NCI-H128 (cell line): ENCODE results near the gene DBF4.
A peak's percentile ranks its signal among the peaks of the same experiment; 100 is the strongest.
"Not testable (repeated sequence)": the region's sequence is repeated elsewhere in the genome, so short reads cannot be mapped to it uniquely, and the experiment has no call there.

Experiments used
- DNase-seq: peaks from one replicate; lab custom pipeline; 2025; ENCODE audit not compliant: unreplicated experiment; lab: John Stamatoyannopoulos, UW

DBF4 gene

GRCh38 chr7:87876040-87876868 lies at the start of gene DBF4, which contains the start of gene SLC25A40:
TSS of gene DBF4 (plus strand) at chr7:87876493. CDS start at chr7:87876733, 240 bp downstream.
TSS of gene SLC25A40 (minus strand) at chr7:87876360. CDS start at chr7:87858727, 17,633 bp downstream.
- peak; percentile 68 for DNase-seq

GRCh38 chr7:87828383-87828782 lies 47.9 kb upstream of the DBF4 start:
- not testable (repeated sequence) for DNase-seq

GRCh38 chr7:87831097-87831496 lies 45.2 kb upstream of the DBF4 start:
- no peak for DNase-seq

GRCh38 chr7:87833130-87833529 lies 43.2 kb upstream of the DBF4 start:
- DNase-seq = no peak

- DNase-seq = no peak
These were observed 38.7 kb upstream of the DBF4 start for GRCh38 chr7:87837597-87837996.

- no peak for DNase-seq
These were observed 25.3 kb upstream of the DBF4 start for GRCh38 chr7:87850836-87851593.

GRCh38 chr7:87852306-87852705 lies 24.0 kb upstream of the DBF4 start:
- no peak for DNase-seq

GRCh38 chr7:87853237-87853864 lies 22.9 kb upstream of the DBF4 start:
- DNase-seq = no peak

GRCh38 chr7:87858417-87859100 lies 17.7 kb upstream of the DBF4 start:
- no peak for DNase-seq

GRCh38 chr7:87866089-87866488 lies 10.2 kb upstream of the DBF4 start:
- no peak for DNase-seq

GRCh38 chr7:87866533-87866932 lies 9.8 kb upstream of the DBF4 start:
- not testable (repeated sequence) for DNase-seq

GRCh38 chr7:87870471-87870870 lies 5.8 kb upstream of the DBF4 start:
- DNase-seq = no peak

GRCh38 chr7:87872346-87872745 lies 3.9 kb upstream of the DBF4 start:
- DNase-seq = no peak

GRCh38 chr7:87873328-87873727 lies 3.0 kb upstream of the DBF4 start:
- not testable (repeated sequence) for DNase-seq

- no peak for DNase-seq
These were observed 2.2 kb upstream of the DBF4 start for GRCh38 chr7:87874066-87874465.

GRCh38 chr7:87875151-87876039 lies 898 bp upstream of the DBF4 start:
- no peak for DNase-seq

- DNase-seq = peak; percentile 35
These were observed 559 bp downstream of the DBF4 start for GRCh38 chr7:87876869-87877234.

- DNase-seq = no peak
These were observed 1.2 kb downstream of the DBF4 start for GRCh38 chr7:87877366-87878040.

GRCh38 chr7:87878208-87878735 lies 2.0 kb downstream of the DBF4 start:
- DNase-seq = no peak
